Smooth muscle cell of the pulmonary artery (primary cell): ENCODE results near the gene REXO2. TPM values are rescaled to one million over a fixed set of nuclear protein-coding genes. Genes with fewer than 3 reads are reported as not detected.

ENCODE experiments used
- total RNA-seq: library from RNA; depleted of rRNA; stranded (reverse); fragments of >200 nt; gene quantifications from 2 replicates; pipeline ENCODE4 v1.2.3, GENCODE V29; 2014

REXO2 gene
- 155 and 209 TPM in 2 replicates for total RNA-seq

GRCh38 chr11:114439229-114440120 lies at the start of gene REXO2:
Gene REXO2 (plus strand): TSS chr11:114439467. CDS start chr11:114439529, 62 bp downstream.

GRCh38 chr11:114400216-114400914 lies 38.9 kb upstream of the REXO2 start, which contains the start of the genes C11orf71 and RBM7:
Gene C11orf71 (minus strand): TSS chr11:114400511. CDS start chr11:114400331, 180 bp downstream.
Gene RBM7 (plus strand): TSS chr11:114400666. CDS start chr11:114400672, 6 bp downstream.

Other genes starting within 250 kb of the REXO2 start
- 384 and 446 TPM in 2 replicates for gene NNMT, start 143.1 kb upstream of the REXO2 start, total RNA-seq
- gene C11orf71, start 39.0 kb upstream of the REXO2 start, total RNA-seq, result 2.6 and 3.1 TPM in 2 replicates
- 55.0 and 68.6 TPM in 2 replicates for gene RBM7, start 38.8 kb upstream of the REXO2 start, total RNA-seq
- not detected in 2 replicates for gene NXPE1, start 120.4 kb downstream of the REXO2 start, total RNA-seq
- not detected in 2 replicates for gene NXPE4, start 156.3 kb downstream of the REXO2 start, total RNA-seq
- 0.07 TPM in 2 replicates for gene NXPE2, start 239.1 kb downstream of the REXO2 start, total RNA-seq